UCSD-AML1 (cell line): ENCODE measurements around the gene PPEF2.

Experiments
- DNase-seq: peaks from one replicate; lab custom pipeline; 2025; ENCODE audit not compliant: unreplicated experiment; lab: John Stamatoyannopoulos, UW

The PPEF2 gene

GRCh38 chr4:75834095-75834771, 68.0 kb downstream of the PPEF2 start:
- DNase-seq = no peak

GRCh38 chr4:75831856-75832405, 70.3 kb downstream of the PPEF2 start:
- DNase-seq = no peak

GRCh38 chr4:75830906-75831305, 71.3 kb downstream of the PPEF2 start:
- DNase-seq = no peak

GRCh38 chr4:75823812-75824211, 78.4 kb downstream of the PPEF2 start:
- DNase-seq = no peak

GRCh38 chr4:75822416-75822815, 79.8 kb downstream of the PPEF2 start:
- no peak for DNase-seq

GRCh38 chr4:75821966-75822365, 80.3 kb downstream of the PPEF2 start:
- no peak for DNase-seq

- no peak for DNase-seq
Measured at GRCh38 chr4:75821216-75821615, 81.0 kb downstream of the PPEF2 start.

- DNase-seq = no peak
Measured at GRCh38 chr4:75820676-75821075, 81.6 kb downstream of the PPEF2 start.

- no peak for DNase-seq
Measured at GRCh38 chr4:75820197-75820596, 82.1 kb downstream of the PPEF2 start.

- no peak for DNase-seq
Measured at GRCh38 chr4:75819121-75819520, 83.1 kb downstream of the PPEF2 start.

GRCh38 chr4:75817901-75818300, 84.4 kb downstream of the PPEF2 start:
- DNase-seq = no peak
